ENCODE data around the gene DNAH12.
"Not testable (repeated sequence)": the region's sequence is repeated elsewhere in the genome, so short reads cannot be mapped to it uniquely, and the experiment has no call there.

Gene DNAH12

GRCh38 chr3:57309769-57310360, 234.3 kb downstream of the DNAH12 start:
- DNase-seq = no peak

- not testable (repeated sequence) for DNase-seq
Measured at GRCh38 chr3:57303520-57303919, 240.6 kb downstream of the DNAH12 start.

GRCh38 chr3:57298041-57298440, 246.1 kb downstream of the DNAH12 start:
- no peak for DNase-seq

- no peak for DNase-seq
Measured at GRCh38 chr3:57292897-57293526, 251.1 kb downstream of the DNAH12 start.

- no peak for DNase-seq
Measured at GRCh38 chr3:57292159-57292896, 251.8 kb downstream of the DNAH12 start, which contains the start of gene ASB14. TSS of gene ASB14 (minus strand) at chr3:57292685. CDS start at chr3:57292033, 652 bp downstream.

- no peak for DNase-seq
Measured at GRCh38 chr3:57288403-57288802, 255.7 kb downstream of the DNAH12 start.

DNA sequence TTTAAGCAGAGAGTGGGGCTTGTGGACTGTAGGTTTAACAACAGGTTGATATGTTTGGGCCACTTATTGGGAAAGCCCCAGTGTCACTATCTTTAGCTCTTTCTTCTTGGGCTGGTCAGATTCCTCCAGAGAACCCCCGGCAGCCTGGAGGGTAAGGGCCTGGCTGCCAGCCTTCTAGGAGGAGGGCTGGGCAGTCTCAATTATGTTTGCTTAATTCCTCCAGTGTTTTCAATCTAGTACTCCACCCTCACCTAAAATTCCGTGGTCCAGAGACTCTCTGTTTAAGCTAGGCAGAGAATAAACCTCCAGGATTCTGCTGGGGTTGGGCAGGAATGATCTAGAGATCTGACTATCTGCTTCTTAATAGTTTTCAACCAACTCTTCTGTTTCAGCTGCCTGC, 256.9 kb downstream of the DNAH12 start:
- no peak for DNase-seq

DNA sequence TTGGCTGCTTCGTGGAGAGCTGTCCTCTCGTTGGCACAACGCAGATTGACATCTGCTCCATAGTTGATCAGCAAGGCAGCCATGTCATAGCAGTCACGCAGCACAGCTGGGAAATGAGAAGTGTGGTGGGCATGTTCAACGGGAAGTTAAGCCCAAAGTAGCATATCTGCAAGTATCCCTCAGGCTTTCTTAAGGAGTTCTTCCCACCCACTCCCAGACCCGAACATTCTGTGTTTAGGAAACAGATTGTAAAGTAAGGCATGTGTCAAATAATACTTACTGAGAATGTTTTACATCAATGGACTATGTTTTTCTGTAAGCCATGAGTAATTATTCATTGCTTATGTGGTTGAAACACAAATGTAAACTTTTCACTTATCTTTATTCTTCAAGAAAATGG, 260.8 kb downstream of the DNAH12 start:
- no peak for DNase-seq

- DNase-seq = no peak
Measured at GRCh38 chr3:57281715-57282114, 262.4 kb downstream of the DNAH12 start.

DNA sequence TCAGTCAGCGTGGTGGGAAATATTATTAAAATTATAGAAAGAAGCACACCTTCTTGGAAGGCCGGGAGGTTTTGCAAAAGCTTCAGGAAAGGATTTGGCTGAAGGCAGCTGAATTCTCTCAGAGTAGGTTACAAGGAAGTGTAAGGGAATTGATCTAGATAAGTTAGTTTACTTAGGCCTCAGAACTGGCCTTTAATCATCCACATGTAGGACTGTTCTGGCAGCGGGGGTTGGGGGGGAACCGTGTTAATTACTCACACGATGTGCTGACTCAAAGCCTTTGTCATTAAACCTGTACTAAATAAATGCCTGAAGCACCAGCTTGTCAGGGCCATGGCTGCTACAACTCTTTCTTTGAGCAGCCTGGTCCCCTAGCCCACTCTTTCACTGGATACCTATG, 264.5 kb downstream of the DNAH12 start:
- DNase-seq = no peak

DNA sequence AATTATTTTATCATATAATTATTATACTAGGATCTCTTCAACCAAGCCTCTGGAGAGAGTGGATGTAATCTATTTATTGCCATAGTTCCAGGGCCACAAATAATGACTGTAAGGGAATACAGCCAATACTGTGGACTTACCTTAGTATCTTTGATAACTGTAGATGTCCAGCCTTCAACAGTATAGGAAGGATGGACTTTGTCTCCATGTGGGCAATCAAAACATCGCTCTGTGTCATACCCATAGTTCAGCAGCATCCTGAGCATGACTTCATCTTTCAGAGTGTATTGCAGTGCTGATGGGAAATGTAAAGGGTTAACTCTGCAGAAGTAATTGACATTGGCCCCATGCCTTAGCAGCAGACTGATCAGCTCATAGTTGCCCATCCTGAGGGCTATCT, 265.9 kb downstream of the DNAH12 start:
- DNase-seq = no peak

DNA sequence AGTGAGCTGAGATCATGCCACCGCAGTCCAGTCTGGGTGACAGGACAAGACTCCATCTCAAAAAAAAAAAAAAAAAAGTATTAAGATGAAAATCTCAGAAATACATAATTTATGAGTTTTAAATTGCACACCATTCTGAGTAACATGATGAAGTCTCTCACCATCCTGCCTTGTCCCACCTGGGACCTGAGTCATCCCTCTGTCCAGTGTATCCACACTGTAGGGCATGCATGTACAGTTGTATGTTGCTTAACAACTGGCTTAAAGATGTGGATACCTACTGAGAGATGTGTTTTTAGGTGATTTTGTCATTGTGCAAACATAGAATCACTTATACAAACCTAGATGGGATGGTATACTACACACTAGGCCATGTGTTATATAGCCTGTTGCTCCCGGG, 268.8 kb downstream of the DNAH12 start:
- DNase-seq = no peak

GRCh38 chr3:57274845-57275244, 269.3 kb downstream of the DNAH12 start:
- DNase-seq = no peak

GRCh38 chr3:57268416-57268815, 275.7 kb downstream of the DNAH12 start:
- DNase-seq = no peak

DNA sequence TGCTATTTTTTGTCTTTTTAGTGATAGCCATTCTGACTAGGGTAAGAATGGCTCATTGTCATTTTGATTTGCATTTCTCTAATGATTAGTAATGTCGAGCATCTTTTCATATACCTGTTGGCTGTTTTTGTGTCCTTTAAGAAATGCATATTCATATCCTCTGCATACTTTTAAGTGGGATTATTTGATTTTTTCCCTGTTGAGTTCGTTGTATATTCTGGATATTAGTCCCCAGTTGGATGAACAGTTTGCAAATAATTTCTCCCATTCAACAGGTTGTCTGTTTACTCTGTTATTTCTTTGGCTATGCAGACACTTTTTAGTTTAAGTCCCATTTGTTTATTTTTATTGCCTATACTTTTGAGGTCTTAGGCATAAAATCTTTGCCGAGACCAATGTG, 282.2 kb downstream of the DNAH12 start:
- DNase-seq = no peak

DNA sequence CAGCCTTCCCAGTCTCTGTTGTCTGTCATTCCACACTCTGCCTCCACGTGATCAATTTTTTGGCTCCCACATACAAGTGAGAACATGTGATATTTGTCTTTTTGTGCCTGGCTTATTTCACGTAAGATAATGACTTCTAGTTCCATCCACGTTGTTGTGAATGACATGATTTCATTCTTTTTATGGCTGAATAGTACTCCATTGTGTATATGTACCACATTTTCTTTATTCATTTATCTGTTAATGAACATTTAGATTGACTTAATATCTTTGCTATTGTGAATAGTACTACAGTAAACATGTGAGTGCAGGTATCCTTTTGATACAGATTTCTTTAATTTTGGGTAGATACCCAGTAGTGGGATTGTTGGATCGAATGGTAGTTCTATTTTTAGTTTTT, 283.0 kb downstream of the DNAH12 start:
- no peak for DNase-seq

GRCh38 chr3:57257678-57258077, 286.5 kb downstream of the DNAH12 start:
- DNase-seq = no peak

DNA sequence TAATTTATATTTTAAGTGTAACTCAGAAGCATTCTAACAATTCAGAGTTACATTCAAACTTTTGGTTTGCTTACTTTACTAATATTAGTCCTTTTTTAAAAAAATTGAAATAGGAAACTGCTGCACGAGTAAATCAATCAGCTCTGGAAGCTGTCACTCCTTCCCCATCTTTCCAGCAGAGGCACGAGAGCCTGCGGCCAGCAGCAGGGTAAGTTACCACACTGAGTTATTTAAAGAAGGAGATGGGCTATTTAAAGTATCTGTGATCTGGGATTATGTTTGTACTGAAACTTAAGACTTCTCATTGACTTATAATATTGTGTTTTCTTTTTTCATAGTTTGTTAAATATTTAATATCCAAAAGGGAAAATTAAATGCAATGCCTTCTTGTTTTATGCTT, 287.3 kb downstream of the DNAH12 start:
- no peak for DNase-seq

DNA sequence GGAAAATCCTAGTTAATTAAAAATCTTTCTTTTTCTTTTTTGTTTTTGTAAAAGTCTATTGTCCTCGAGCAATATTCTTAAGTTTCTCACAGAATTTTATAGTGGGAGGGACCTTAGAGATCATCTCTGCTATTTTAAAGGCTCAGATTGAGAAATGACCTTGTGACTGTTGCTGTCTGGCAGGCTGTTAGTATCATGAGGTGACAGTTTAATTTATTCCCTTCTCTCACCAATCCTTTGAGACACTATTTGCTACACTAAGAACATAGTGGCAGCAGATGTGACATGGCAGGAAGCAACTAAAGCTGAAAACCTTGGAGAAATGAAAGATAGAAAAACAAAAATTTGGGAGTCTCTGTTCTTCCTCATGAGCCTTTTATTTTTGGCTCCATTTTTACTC, 291.7 kb downstream of the DNAH12 start:
- no peak for DNase-seq

GRCh38 chr3:57244946-57245345, 299.2 kb downstream of the DNAH12 start:
- no peak for DNase-seq

Data from eye (tissue), 1 donor.